ENCODE results near the gene PIWIL4. TPM values are rescaled to one million over a fixed set of nuclear protein-coding genes. Genes with fewer than 3 reads are reported as not detected.
"Not testable (repeated sequence)": the region's sequence is repeated elsewhere in the genome, so short reads cannot be mapped to it uniquely, and the experiment has no call there.

PIWIL4 gene
- total and polyA plus RNA-seq, 4 experiments from 2014 or later: 0.27 to 1.6 (median 1.3) TPM

- no peaks in the 10 kb centered on the region for H3K36me3 ChIP-seq (ENCODE audit: insufficient read depth, low read length)
- CTCF ChIA-PET (ENCODE audit: partially characterized antibody): no interaction called here
- Mint-ChIP-seq H3K27me3 (peaks cover 0 to 2% of the 10 kb centered on the region in 2 donors), H3K4me1 (peaks cover 0 to 10% (median 8%) of the 10 kb centered on the region in 4 donors), H3K27ac (peak overlapping the region in 1 of 7 donors; percentile 59), H3K4me3 (no peak overlapping the region), H3K9me3 (no peaks in the 10 kb centered on the region), H3K36me3 (no peaks in the 10 kb centered on the region)
- H3K27ac ChIP-seq (ENCODE audit: low read depth, low read length): no peak overlapping the region
- H3K9me3 ChIP-seq (ENCODE audit: control insufficient read depth in 1 of 2, low read length in 2 of 2): no peaks in the 10 kb centered on the region
- intact Hi-C loops (cut with micrococcal nuclease): no loop called here
- POLR2A ChIA-PET (ENCODE audit: partially characterized antibody): no interaction called here
- H3K4me3 ChIP-seq (ENCODE audit: low read length in 2 of 2): no peak overlapping the region
- H3K4me1 ChIP-seq (ENCODE audit: insufficient read depth, low read length): peaks cover 12% of the 10 kb centered on the region
- no peaks in the 10 kb centered on the region for H3K27me3 ChIP-seq (ENCODE audit: insufficient read depth, low read length)
- DNase-seq: no peak
These were observed 69.3 kb downstream of the PIWIL4 start for GRCh38 chr11:94636388-94636949.

GRCh38 chr11:94638301-94638901, 71.2 kb downstream of the PIWIL4 start:
- peaks cover 0 to 2% of the 10 kb centered on the region in 2 donors for H3K27me3 Mint-ChIP-seq
- no peak overlapping the region for H3K27ac ChIP-seq (ENCODE audit: low read depth, low read length)
- peak overlapping the region in 3 of 8 donors; percentile 6 to 13 (median 9) for H3K4me3 Mint-ChIP-seq
- peaks cover 12% of the 10 kb centered on the region for H3K4me1 ChIP-seq (ENCODE audit: insufficient read depth, low read length)
- H3K36me3 ChIP-seq (ENCODE audit: insufficient read depth, low read length): no peaks in the 10 kb centered on the region
- H3K27me3 ChIP-seq (ENCODE audit: insufficient read depth, low read length): no peaks in the 10 kb centered on the region
- no peak for DNase-seq
- ChIA-PET CTCF (ENCODE audit: partially characterized antibody) (no interaction called here), POLR2A (ENCODE audit: partially characterized antibody) (no interaction called here)
- no peaks in the 10 kb centered on the region for H3K9me3 ChIP-seq (ENCODE audit: control insufficient read depth in 1 of 2, low read length in 2 of 2)
- H3K4me1 Mint-ChIP-seq: peaks cover 0 to 10% (median 8%) of the 10 kb centered on the region in 4 donors
- no peak overlapping the region for H3K4me3 ChIP-seq (ENCODE audit: low read length in 2 of 2)
- intact Hi-C loops (cut with micrococcal nuclease): no loop called here
- no peak overlapping the region for H3K27ac Mint-ChIP-seq
- no peaks in the 10 kb centered on the region for H3K9me3 Mint-ChIP-seq
- no peaks in the 10 kb centered on the region for H3K36me3 Mint-ChIP-seq

- Mint-ChIP-seq H3K27me3 (peaks cover 0 to 2% of the 10 kb centered on the region in 2 donors), H3K27ac (peak overlapping the region in 1 of 7 donors; percentile 28), H3K9me3 (no peaks in the 10 kb centered on the region), H3K4me3 (peak overlapping the region in 4 of 8 donors; percentile 6 to 35 (median 11)), H3K4me1 (peaks cover 0 to 10% (median 8%) of the 10 kb centered on the region in 4 donors), H3K36me3 (no peaks in the 10 kb centered on the region)
- DNase-seq: no peak
- H3K27ac ChIP-seq (ENCODE audit: low read depth, low read length): no peak overlapping the region
- no peak overlapping the region for H3K4me3 ChIP-seq (ENCODE audit: low read length in 2 of 2)
- no peaks in the 10 kb centered on the region for H3K27me3 ChIP-seq (ENCODE audit: insufficient read depth, low read length)
- CTCF ChIA-PET (ENCODE audit: partially characterized antibody): no interaction called here
- H3K9me3 ChIP-seq (ENCODE audit: control insufficient read depth in 1 of 2, low read length in 2 of 2): no peaks in the 10 kb centered on the region
- no peaks in the 10 kb centered on the region for H3K36me3 ChIP-seq (ENCODE audit: insufficient read depth, low read length)
- intact Hi-C loops (cut with micrococcal nuclease): no loop called here
- peaks cover 12% of the 10 kb centered on the region for H3K4me1 ChIP-seq (ENCODE audit: insufficient read depth, low read length)
- POLR2A ChIA-PET (ENCODE audit: partially characterized antibody): no interaction called here
These were observed 71.8 kb downstream of the PIWIL4 start for GRCh38 chr11:94638902-94639373.

- no peak for DNase-seq
- Histone ChIP-seq H3K9me3 (ENCODE audit: control insufficient read depth in 1 of 2, low read length in 2 of 2) (no peaks in the 10 kb centered on the region), H3K4me3 (ENCODE audit: low read length in 2 of 2) (no peak overlapping the region), H3K4me1 (ENCODE audit: insufficient read depth, low read length) (peaks cover 12% of the 10 kb centered on the region), H3K27ac (ENCODE audit: low read depth, low read length) (no peak overlapping the region), H3K27me3 (ENCODE audit: insufficient read depth, low read length) (no peaks in the 10 kb centered on the region), H3K36me3 (ENCODE audit: insufficient read depth, low read length) (no peaks in the 10 kb centered on the region)
- H3K4me1 Mint-ChIP-seq: peaks cover 0 to 10% (median 8%) of the 10 kb centered on the region in 4 donors
- H3K27ac Mint-ChIP-seq: no peak overlapping the region
- H3K9me3 Mint-ChIP-seq: no peaks in the 10 kb centered on the region
- ChIA-PET CTCF (ENCODE audit: partially characterized antibody) (no interaction called here), POLR2A (ENCODE audit: partially characterized antibody) (no interaction called here)
- no peaks in the 10 kb centered on the region for H3K36me3 Mint-ChIP-seq
- intact Hi-C loops (cut with micrococcal nuclease): no loop called here
- H3K4me3 Mint-ChIP-seq: no peak overlapping the region
- peaks cover 0 to 2% of the 10 kb centered on the region in 2 donors for H3K27me3 Mint-ChIP-seq
These were observed 72.9 kb downstream of the PIWIL4 start for GRCh38 chr11:94639901-94640721.

- no peak overlapping the region for H3K4me3 Mint-ChIP-seq
- H3K27me3 Mint-ChIP-seq: peaks cover 2 to 3% of the 10 kb centered on the region in 2 donors
- Histone ChIP-seq H3K27me3 (ENCODE audit: insufficient read depth, low read length) (no peaks in the 10 kb centered on the region), H3K9me3 (ENCODE audit: control insufficient read depth in 1 of 2, low read length in 2 of 2) (no peaks in the 10 kb centered on the region), H3K4me1 (ENCODE audit: insufficient read depth, low read length) (peaks cover 12% of the 10 kb centered on the region), H3K4me3 (ENCODE audit: low read length in 2 of 2) (no peak overlapping the region), H3K36me3 (ENCODE audit: insufficient read depth, low read length) (no peaks in the 10 kb centered on the region), H3K27ac (ENCODE audit: low read depth, low read length) (no peak overlapping the region)
- ChIA-PET POLR2A (ENCODE audit: partially characterized antibody) (no interaction called here), CTCF (ENCODE audit: partially characterized antibody) (interaction anchor here (0.7 kb wide), 1 partner anchor 20 kb away, joined by 3 read pairs; no protein-coding TSS in a partner anchor)
- peaks cover 0 to 10% (median 8%) of the 10 kb centered on the region in 4 donors for H3K4me1 Mint-ChIP-seq
- intact Hi-C loops (cut with micrococcal nuclease): no loop called here
- no peak for DNase-seq
- no peak overlapping the region for H3K27ac Mint-ChIP-seq
- H3K36me3 Mint-ChIP-seq: no peaks in the 10 kb centered on the region
- no peaks in the 10 kb centered on the region for H3K9me3 Mint-ChIP-seq
These were observed 74.1 kb downstream of the PIWIL4 start for GRCh38 chr11:94641167-94641761.

GRCh38 chr11:94643186-94643585, 76.0 kb downstream of the PIWIL4 start:
- POLR2A ChIA-PET (ENCODE audit: partially characterized antibody); H3K4me1 Mint-ChIP-seq; H3K4me3 Mint-ChIP-seq; intact Hi-C loops (cut with micrococcal nuclease); H3K9me3 Mint-ChIP-seq; H3K27me3 ChIP-seq (ENCODE audit: insufficient read depth, low read length); H3K36me3 ChIP-seq (ENCODE audit: insufficient read depth, low read length); DNase-seq; H3K27me3 Mint-ChIP-seq; H3K27ac ChIP-seq (ENCODE audit: low read depth, low read length); CTCF ChIA-PET (ENCODE audit: partially characterized antibody); H3K4me3 ChIP-seq (ENCODE audit: low read length in 2 of 2); H3K36me3 Mint-ChIP-seq; H3K4me1 ChIP-seq (ENCODE audit: insufficient read depth, low read length); H3K27ac Mint-ChIP-seq; H3K9me3 ChIP-seq (ENCODE audit: control insufficient read depth in 1 of 2, low read length in 2 of 2): not testable (repeated sequence)

GRCh38 chr11:94647926-94648325, 80.8 kb downstream of the PIWIL4 start:
- DNase-seq: no peak
- H3K4me1 Mint-ChIP-seq: no peaks in the 10 kb centered on the region
- no peak overlapping the region for H3K4me3 Mint-ChIP-seq
- ChIA-PET POLR2A (ENCODE audit: partially characterized antibody) (no interaction called here), CTCF (ENCODE audit: partially characterized antibody) (no interaction called here)
- Histone ChIP-seq H3K4me1 (ENCODE audit: insufficient read depth, low read length) (no peaks in the 10 kb centered on the region), H3K9me3 (ENCODE audit: control insufficient read depth in 1 of 2, low read length in 2 of 2) (no peaks in the 10 kb centered on the region), H3K36me3 (ENCODE audit: insufficient read depth, low read length) (no peaks in the 10 kb centered on the region), H3K27ac (ENCODE audit: low read depth, low read length) (no peak overlapping the region), H3K4me3 (ENCODE audit: low read length in 2 of 2) (no peak overlapping the region), H3K27me3 (ENCODE audit: insufficient read depth, low read length) (no peaks in the 10 kb centered on the region)
- H3K27ac Mint-ChIP-seq: no peak overlapping the region
- H3K9me3 Mint-ChIP-seq: no peaks in the 10 kb centered on the region
- H3K27me3 Mint-ChIP-seq: peaks cover 4 to 8% of the 10 kb centered on the region in 2 donors
- H3K36me3 Mint-ChIP-seq: no peaks in the 10 kb centered on the region
- intact Hi-C loops (cut with micrococcal nuclease): no loop called here

All from CD4-positive, alpha-beta memory T cell (primary cell).